OCI-LY3 (cell line): ENCODE data around the gene SRSF11.

ENCODE experiments used
- H2AFZ ChIP-seq: fragments of 200-600, 300-600 bp; shearing (Covaris generic); 2 replicates; pipeline ENCODE4 v1.6.0; 2014; ENCODE audit warnings: antibody characterized with exemption, low read depth, low read length
- H3K27ac ChIP-seq: fragments of 200-600, 300-600 bp; sonication (generic); 2 replicates; pipeline ENCODE4 v1.5.1; 2014; ENCODE audit warnings: mild to moderate bottlenecking, low read length, moderate library complexity, mixed read lengths
- H3K27me3 ChIP-seq: fragments of 200-600, 300-600 bp; sonication (generic); 2 replicates; pipeline ENCODE4 v1.6.1; 2014; ENCODE audit warnings: low read depth, low read length, mixed read lengths
- H3K36me3 ChIP-seq: fragments of 200-600, 300-600 bp; sonication (generic); replicated peaks from 2 replicates; pipeline ENCODE3; 2014; ENCODE audit warnings: low read depth, low read length, mixed read lengths
- H3K4me1 ChIP-seq: fragments of 300-600, 200-600 bp; sonication (generic); 2 replicates; pipeline ENCODE4 v1.6.1; 2014; ENCODE audit warnings: low read length, mixed read lengths
- H3K4me2 ChIP-seq: fragments of 200-600, 300-600 bp; sonication (generic); 2 replicates; pipeline ENCODE4 v1.6.1; 2014; ENCODE audit warnings: low read length, mixed read lengths
- H3K4me3 ChIP-seq: fragments of 300-600, 200-600 bp; sonication (generic); 2 replicates; pipeline ENCODE4 v1.5.1; 2014; ENCODE audit warnings: antibody characterized with exemption, mild to moderate bottlenecking, low read length, moderate library complexity
- H3K79me2 ChIP-seq: fragments of 300-600, 200-600 bp; shearing (Covaris generic); 2 replicates; pipeline ENCODE4 v1.6.1; 2014; ENCODE audit warnings: mild to moderate bottlenecking, low read length, mixed read lengths
- H3K9ac ChIP-seq: fragments of 300-600, 200-600 bp; shearing (Covaris generic); 2 replicates; pipeline ENCODE4 v1.6.0; 2014; ENCODE audit warnings: mild to moderate bottlenecking, low read length, moderate library complexity
- H3K9me3 ChIP-seq: fragments of 200-600, 300-600 bp; shearing (Covaris generic); 2 replicates; pipeline ENCODE4 v1.6.1; 2014; ENCODE audit warnings: low read length, mixed read lengths; ENCODE audit not compliant: insufficient read depth
- H4K20me1 ChIP-seq: fragments of 200-600, 300-600 bp; sonication (generic); 2 replicates; pipeline ENCODE4 v1.6.1; 2016; ENCODE audit warnings: low read length, mixed read lengths; ENCODE audit not compliant: insufficient read depth
- EZH2phosphoT487 ChIP-seq: fragments of 200-600 bp; shearing (Covaris generic); IDR thresholded peaks from 2 replicates; pipeline ENCODE4 v1.6.1; 2018; ENCODE audit warnings: antibody characterized with exemption, mixed run types, low read depth
- TF ChIP-seq, protein P1 (sequence below): fragments of 200-600, 300-600 bp; sonication (generic); IDR thresholded peaks from 2 replicates; pipeline ENCODE4 v1.5.1; 2014; ENCODE audit warnings: antibody characterized with exemption, low read length, low read depth

Gene SRSF11

DNA sequence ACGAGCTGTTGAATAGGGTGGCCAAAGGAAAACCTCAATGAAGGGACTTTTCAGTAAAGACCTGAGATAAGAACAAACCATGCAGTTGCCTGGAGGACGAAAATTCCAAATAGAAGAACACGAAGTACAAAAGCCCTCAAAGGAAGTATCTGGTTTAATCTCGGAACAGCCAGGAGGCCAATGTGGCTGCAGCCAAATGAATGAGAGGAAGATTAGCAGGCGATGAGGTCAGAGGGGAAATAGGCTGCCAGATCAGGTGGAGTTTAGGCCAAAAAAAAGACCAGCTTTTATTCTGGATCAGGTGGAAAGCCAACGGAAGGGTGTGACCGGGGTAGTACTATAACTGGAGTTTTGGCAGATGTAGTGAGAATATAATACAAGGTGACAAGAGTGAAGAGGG, 43.7 kb downstream of the SRSF11 start:
- H4K20me1 ChIP-seq = no peaks in the 10 kb centered on the region
- no peak overlapping the region for H3K9ac ChIP-seq
- no peak overlapping the region for H3K4me2 ChIP-seq
- no peak overlapping the region for H3K27ac ChIP-seq
- no peaks in the 10 kb centered on the region for H3K79me2 ChIP-seq
- no peak overlapping the region for H2AFZ ChIP-seq
- H3K4me3 ChIP-seq = no peak overlapping the region
- H3K4me1 ChIP-seq = no peaks in the 10 kb centered on the region
- no peaks in the 10 kb centered on the region for H3K27me3 ChIP-seq
- no peaks in the 10 kb centered on the region for H3K36me3 ChIP-seq
- no peaks in the 10 kb centered on the region for H3K9me3 ChIP-seq
- TF ChIP-seq EZH2phosphoT487 = no peak
- TF ChIP-seq, protein P1, sequence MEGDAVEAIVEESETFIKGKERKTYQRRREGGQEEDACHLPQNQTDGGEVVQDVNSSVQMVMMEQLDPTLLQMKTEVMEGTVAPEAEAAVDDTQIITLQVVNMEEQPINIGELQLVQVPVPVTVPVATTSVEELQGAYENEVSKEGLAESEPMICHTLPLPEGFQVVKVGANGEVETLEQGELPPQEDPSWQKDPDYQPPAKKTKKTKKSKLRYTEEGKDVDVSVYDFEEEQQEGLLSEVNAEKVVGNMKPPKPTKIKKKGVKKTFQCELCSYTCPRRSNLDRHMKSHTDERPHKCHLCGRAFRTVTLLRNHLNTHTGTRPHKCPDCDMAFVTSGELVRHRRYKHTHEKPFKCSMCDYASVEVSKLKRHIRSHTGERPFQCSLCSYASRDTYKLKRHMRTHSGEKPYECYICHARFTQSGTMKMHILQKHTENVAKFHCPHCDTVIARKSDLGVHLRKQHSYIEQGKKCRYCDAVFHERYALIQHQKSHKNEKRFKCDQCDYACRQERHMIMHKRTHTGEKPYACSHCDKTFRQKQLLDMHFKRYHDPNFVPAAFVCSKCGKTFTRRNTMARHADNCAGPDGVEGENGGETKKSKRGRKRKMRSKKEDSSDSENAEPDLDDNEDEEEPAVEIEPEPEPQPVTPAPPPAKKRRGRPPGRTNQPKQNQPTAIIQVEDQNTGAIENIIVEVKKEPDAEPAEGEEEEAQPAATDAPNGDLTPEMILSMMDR = no peak

DNA sequence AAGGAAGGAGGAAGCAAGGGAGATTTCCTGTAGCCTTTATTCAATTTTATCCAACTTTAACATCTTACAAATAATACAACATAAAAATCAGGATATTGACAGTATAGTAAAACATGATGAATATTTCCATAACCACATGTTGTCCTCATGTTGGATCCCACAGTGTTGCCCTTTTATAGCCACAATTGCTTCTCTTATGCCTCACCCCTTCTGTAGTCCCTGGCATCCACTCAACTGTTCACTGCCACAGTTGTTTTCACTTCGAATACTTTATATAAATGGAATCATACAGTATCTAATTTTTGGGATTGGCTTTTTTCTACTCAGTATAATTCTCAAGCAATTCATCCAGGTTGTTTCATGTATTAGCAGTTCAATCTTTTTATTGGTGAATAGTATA, 44.8 kb downstream of the SRSF11 start:
- Histone ChIP-seq H3K9me3 (no peaks in the 10 kb centered on the region), H4K20me1 (no peaks in the 10 kb centered on the region), H2AFZ (no peak overlapping the region), H3K36me3 (no peaks in the 10 kb centered on the region), H3K9ac (no peak overlapping the region), H3K27ac (no peak overlapping the region), H3K4me3 (no peak overlapping the region), H3K79me2 (no peaks in the 10 kb centered on the region), H3K4me1 (no peaks in the 10 kb centered on the region), H3K4me2 (no peak overlapping the region), H3K27me3 (no peaks in the 10 kb centered on the region)
- TF ChIP-seq, protein P1 = no peak
- no peak for TF ChIP-seq EZH2phosphoT487

DNA sequence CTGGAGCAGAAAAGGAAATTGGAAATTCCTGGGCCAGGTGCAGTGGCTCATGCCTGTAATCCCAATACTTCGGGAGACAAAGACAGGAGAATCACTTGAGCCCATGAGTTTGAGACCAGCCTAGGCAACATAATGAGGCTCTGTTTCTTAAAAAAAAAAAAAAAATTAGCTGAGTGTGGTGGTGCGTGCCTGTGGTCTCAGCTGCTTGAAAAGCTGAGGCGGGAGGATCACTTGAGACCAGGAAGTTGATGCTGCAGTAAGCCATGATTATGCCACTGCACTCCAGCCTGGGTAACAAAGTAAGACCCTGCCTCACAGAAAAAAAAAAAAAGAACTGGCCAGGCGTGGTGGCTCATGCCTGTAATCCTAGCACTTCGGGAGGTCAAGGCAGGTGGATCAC, 56.7 kb downstream of the SRSF11 start:
- Histone ChIP-seq H3K27me3 (no peaks in the 10 kb centered on the region), H3K4me1 (no peaks in the 10 kb centered on the region), H3K9me3 (no peaks in the 10 kb centered on the region), H3K36me3 (peaks cover 4% of the 10 kb centered on the region), H3K27ac (no peak overlapping the region), H3K9ac (no peak overlapping the region), H3K79me2 (no peaks in the 10 kb centered on the region), H3K4me2 (no peak overlapping the region), H4K20me1 (no peaks in the 10 kb centered on the region), H2AFZ (no peak overlapping the region), H3K4me3 (no peak overlapping the region)
- TF ChIP-seq EZH2phosphoT487 = no peak
- TF ChIP-seq, protein P1 = no peak

DNA sequence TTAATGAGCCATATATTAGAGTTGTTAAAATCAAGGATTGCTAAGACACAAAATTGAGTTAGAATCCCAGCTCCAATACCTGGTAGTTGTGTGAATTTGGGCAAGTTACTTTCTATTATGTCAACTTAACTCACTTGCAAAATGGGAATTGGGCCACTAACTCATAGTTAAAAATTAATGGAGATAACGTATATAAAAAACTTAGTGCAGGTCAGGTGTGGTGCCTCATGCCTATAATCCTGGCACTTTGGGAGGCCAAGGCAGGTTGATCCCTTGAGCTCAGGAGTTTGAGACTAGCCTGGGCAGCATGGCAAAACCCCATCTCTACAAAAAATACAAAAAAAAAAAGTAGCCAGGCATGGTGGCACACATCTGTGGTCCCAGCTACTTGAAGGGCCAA, 57.5 kb downstream of the SRSF11 start:
- no peaks in the 10 kb centered on the region for H3K27me3 ChIP-seq
- H3K4me1 ChIP-seq = no peaks in the 10 kb centered on the region
- H3K4me3 ChIP-seq = no peak overlapping the region
- no peaks in the 10 kb centered on the region for H4K20me1 ChIP-seq
- no peak overlapping the region for H3K9ac ChIP-seq
- no peak overlapping the region for H3K27ac ChIP-seq
- H3K36me3 ChIP-seq = peaks cover 4% of the 10 kb centered on the region
- H3K79me2 ChIP-seq = no peaks in the 10 kb centered on the region
- H3K9me3 ChIP-seq = no peaks in the 10 kb centered on the region
- no peak overlapping the region for H2AFZ ChIP-seq
- no peak for TF ChIP-seq EZH2phosphoT487
- TF ChIP-seq, protein P1 = no peak
- no peak overlapping the region for H3K4me2 ChIP-seq
